Epidermal melanocyte (primary cell): ENCODE measurements around the gene CCDC182.
A peak's percentile ranks its signal among the peaks of the same experiment; 100 is the strongest.

Source experiments
- DNase-seq: peaks from one replicate; pipeline ENCODE4 v3.0.0; 2011; ENCODE audit warnings: low spot score; ENCODE audit not compliant: insufficient read length

CCDC182 gene

DNA sequence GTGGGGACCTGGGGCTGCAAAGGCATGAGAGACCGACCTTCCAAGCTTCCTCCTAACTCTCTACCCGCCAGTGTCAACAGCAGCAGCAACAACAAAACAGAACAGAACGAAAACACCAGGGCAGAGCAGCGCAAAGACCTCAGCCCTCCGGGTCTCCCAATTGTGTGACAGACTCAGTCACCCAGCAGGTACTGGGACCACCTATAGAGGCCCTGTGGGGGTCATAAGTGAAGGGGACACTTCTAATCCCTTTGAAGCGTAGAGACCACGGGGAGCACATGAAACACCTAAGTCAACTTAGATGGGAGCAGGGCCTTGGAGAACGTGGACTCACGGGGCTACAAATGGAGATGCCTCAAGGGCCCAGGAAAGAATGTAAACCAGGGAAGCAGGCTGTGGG lies 12.6 kb upstream of the CCDC182 start:
- DNase-seq: no peak

DNA sequence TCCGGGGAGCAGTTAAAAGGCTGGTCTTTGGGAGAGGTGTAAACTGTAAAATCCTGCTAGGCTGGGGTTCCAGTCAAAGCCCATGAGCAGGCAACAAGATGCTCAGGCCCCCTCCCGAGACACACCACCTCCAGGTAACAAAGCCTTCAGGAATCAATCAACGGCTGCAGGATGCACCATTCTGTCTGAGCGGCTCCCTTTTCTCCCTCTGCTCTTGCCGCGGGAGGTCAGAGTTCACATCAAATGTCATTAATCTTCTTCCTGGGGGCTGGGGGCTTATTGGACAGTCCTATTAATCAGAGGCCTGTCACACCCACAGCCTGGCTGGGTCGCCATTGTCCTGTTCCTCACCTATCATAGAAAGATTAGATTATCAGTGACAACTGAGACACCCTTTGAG lies 11.9 kb upstream of the CCDC182 start:
- no peak for DNase-seq

DNA sequence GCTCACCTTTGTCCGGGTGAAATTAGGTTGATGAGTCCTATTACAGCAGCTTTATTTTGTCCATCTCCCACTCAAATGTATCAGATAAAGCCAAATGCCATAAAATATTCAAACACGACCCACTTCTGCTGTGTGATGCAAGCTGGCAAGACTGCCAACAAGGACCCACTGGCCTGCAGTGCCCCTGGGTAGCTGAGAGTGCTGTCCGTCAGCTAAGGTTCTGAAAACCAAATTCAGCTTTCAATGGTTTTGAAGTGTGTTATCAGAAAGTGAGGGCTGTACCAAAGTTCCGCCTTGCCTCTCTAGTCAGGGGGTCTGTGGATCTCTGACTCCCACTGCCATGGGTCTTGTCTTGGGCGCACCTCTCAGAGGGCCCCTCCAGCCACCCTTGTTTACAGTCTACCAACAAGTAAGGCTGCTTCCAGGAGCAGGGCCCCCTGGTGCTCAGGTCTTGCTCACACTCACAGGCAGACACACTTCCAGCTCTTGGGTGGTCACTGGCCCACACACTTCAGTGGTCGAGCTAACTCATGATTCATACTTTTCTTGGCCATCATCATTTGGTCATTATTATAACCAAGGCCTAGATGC lies 10.5 kb upstream of the CCDC182 start:
- no peak for DNase-seq

DNA sequence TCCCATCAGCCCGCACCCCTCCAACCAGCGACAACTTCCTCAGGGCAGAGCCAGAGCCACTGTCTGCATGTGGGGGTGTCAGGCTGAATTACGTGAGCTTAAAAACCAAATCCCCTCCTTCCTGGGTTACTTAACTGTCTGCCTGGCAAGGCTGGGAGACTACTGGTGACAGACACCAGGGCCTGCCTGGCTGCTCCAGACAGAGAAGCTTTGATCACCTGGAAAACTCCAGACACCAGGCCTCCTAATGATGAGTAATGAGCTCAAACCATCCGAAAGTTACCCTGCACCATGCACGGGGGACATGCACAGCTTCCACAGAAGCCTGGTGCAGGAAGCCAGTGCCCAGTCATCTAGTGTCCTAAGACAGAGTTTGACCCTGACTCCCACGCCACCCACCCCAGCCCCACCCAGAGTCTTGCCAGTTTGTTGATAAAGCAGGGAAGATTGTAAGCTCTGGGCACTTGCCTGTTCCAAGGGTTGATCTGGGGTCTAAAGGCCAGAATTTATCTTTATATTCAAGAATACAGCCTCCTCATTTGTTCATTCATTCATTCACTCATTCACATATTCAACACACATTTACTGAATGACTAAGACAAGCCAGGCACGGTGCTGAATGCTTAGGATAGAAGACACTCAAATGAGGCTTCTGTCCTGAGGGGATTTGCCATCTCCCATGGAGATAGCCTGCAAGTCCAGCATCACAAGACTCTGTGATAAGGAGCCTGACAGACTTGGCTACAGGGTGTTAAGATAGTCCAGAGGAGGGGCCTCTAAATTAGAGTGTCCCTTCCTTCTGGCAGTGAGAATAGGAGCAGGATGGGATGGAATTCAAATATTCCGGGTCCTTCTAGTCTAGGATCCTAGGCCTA lies 7.2 kb upstream of the CCDC182 start:
- no peak for DNase-seq

DNA sequence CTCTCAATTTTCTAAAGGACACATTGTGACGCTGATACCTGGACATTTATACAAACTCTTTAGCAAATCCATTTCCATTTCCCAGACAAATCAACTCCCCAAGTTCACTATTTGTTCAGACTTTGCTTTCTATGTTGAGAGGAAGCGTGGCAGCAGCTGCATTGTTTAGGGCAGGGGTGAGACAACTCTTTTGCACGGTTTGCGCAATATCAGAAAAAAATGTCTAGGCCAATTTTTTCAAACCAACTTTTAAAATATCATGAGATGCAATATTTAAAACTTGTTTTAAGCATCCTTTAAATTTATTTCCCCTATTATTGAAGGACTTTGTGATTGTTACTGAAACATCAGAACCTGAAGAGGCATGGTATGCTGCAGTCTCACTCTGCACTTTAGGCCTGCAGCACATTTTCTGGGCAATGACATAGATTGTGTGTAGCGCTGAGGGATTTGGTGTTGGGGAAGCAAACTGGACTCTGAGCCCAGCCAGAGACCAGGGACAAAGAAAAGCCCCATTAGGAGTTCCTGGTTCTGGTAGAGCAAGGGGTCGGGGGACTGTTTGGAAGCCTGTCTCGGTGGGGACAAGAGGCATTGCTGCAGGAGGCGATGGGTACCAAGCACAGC lies 6.4 kb upstream of the CCDC182 start:
- no peak for DNase-seq

DNA sequence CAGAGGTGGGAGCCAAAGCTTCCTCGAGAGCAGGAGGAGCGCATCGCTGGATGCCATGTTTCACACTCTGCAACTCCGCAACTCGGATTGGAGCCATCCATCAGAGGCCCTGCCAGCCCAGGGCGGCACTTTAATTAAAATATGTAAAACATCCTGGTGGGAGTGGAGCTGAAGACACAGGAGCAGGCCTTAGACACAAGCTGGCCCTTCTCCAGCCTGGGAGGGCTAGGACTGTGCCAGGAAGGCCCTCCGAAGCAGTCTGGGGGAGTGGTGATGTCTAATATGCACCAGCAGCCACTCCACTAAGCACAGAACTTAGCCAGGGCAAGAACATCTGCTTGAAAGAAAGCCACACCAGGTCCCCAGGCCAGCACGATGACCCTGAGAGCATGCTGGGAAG lies 5.8 kb upstream of the CCDC182 start:
- no peak for DNase-seq

DNA sequence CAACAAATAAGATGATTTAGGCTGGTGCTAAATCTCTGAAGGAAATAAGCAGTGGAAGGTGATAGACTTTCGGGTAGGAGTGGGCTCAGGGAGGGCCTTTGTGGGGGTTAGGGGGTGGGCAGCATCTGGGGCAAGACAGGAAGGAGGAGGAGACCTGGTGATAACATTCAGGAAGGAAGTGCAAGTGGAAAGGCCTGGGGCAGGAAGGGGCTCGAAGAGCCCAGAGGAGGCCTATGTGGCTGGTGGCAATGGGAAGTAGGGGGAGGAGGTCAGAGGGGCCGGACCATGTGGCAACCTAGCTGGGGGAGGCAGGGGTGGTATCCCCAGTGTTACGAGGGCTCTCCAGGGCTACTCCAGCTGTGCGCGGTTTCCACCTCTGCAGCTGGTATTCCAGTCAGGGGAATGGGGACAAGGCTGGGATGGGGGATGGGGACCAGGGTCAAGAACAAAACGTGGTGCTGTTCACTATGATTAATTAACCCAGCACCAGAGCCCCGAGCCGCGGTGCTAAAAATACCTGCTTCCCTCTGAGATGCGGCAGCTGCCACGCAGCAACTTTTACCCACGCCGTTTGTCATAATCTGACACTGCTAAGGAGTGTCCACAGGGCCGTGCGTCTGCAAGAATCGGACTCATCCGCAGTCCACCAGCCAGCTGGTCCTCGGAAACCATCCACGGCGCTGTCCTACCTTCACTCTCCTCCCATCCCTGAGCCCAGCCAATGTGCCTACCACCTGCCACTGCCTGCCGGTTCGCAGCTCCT lies 5.2 kb upstream of the CCDC182 start:
- no peak for DNase-seq

- no peak for DNase-seq
These were observed 4.6 kb upstream of the CCDC182 start for GRCh38 chr17:57749701-57750100.

- peak; percentile 73 for DNase-seq
These were observed 2.3 kb upstream of the CCDC182 start for GRCh38 chr17:57747221-57748017.

DNA sequence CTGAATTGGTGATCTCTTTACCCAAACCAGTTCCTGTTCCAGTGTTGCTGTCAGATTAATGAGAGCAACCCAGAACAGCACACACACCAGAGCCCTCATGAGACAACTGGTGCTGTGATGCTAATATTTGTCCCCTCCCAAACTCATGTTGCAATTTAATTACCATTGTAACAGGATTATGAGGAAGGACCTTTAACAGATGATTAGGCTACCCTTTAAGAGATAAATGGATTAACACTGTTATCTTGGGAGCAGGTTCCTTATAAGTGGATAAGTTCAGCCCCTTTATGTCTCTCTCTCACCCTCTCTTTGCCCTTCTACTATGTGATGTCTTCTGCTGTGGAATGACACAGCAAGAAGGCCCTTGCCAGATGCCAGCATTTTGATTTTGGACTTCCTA lies 1.1 kb upstream of the CCDC182 start:
- DNase-seq: no peak

- DNase-seq: no peak
These were observed 616 bp downstream of the CCDC182 start for GRCh38 chr17:57744195-57745170.

DNA sequence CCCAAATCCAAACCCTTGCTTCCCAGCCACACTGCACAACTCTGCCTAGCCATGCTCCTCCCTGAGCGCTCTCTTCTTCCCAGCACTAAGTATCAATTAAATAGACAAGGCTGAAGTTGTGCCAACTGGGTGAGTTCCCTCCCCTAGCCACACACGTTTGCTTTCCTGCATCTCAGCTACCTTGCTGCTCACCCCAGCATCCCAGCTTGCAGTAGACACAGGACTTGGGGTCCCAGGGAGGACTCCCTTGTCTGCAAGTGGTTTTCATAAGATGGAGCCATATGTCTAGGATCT lies 4.9 kb downstream of the CCDC182 start:
- no peak for DNase-seq

DNA sequence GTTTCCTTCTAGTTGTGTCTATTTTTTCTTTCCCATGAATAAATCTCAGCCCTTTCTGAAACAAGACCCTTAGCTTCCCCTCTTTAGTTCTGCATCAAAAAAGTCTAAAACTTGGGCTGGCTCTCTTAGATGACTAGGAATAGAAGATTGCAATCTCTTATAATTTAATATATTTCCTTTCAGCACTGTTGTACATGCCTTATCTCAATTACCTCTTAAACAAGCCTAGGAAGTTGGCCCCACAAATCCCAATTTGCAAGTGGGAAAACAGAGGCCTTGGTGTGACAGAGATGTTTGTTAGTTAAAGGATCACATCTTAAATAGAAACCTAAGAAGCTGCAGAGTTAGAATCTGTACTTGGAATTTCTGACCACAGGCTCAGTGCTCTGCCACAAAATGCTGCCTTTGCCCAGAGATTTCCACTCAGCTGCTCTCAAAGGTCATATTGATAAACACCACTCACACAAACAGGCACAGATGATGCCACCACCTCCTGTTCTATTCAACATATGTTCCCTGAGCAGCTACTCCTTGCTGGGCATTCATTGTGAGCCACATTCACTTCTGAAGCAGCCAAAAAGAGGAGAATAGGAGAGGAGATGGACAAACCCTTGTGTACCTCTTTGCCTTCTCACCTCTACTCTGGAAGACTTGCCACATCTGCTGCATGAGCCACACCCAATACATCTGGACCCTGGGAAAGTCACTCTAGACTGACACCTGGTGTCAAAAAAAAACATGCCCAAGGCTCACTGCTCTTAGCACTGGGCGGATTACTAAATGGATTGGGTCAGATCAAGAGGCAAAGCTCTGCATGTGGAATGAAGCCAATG lies 5.5 kb downstream of the CCDC182 start:
- no peak for DNase-seq

DNA sequence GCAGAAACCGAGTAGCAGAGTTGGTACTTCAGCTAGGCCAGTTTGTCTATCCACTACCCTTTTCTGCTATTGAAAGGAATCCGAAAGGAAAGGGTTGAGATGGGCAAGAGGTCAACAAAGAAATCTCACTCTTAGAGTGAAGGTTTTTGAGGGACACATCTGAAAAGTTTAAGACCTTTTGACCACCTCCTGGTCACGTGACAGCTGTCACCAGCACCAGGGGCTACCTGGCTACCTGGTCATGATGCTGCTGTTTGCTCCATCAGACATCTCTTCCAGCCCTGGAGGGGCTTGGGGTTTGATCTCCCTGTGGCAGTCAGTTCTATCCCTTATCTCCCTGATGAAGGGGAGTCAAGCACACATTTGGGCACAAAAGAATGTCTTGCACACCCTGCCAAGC lies 7.6 kb downstream of the CCDC182 start:
- no peak for DNase-seq

DNA sequence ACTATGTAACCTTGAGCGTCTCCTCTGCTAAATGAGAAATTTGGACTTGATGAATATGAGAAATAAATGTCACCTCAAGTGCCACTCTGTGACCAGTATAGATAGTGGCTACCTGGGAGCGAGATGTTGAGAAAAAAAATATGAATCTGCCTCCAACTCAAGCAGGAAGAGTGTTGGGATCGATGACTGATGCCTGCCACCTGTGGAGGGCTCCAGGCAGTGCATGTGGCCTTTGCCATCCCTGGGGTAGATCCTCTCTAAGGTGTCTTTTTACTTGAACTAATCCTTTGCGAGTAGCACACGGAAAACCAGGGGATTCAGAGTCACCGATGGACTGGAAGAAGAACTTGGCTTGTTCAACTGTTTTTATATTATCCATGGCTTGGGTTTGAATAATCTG lies 9.4 kb downstream of the CCDC182 start:
- DNase-seq: no peak

- no peak for DNase-seq
These were observed 9.9 kb downstream of the CCDC182 start for GRCh38 chr17:57735230-57735629.

- DNase-seq: no peak
These were observed 12.0 kb downstream of the CCDC182 start for GRCh38 chr17:57733085-57733484.

DNA sequence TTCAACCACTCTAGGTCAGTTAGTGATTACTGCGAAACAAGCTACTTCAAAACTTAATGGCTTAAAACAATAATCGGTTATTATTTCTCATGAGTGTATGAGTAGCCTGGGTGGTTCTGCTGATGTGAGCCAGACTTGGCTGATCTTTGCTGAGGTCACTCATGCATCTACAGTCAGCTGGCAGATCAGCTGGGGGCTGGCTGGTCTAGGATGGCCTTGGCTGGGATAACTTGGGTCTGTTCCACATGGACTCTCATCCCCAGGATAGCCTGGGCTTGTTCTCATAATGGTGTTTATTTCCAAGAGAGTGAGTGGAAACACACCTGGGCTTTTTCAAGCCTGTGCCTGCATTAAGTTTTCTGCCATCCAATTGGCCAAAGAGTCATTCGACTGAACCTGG lies 13.0 kb downstream of the CCDC182 start:
- DNase-seq: no peak

DNA sequence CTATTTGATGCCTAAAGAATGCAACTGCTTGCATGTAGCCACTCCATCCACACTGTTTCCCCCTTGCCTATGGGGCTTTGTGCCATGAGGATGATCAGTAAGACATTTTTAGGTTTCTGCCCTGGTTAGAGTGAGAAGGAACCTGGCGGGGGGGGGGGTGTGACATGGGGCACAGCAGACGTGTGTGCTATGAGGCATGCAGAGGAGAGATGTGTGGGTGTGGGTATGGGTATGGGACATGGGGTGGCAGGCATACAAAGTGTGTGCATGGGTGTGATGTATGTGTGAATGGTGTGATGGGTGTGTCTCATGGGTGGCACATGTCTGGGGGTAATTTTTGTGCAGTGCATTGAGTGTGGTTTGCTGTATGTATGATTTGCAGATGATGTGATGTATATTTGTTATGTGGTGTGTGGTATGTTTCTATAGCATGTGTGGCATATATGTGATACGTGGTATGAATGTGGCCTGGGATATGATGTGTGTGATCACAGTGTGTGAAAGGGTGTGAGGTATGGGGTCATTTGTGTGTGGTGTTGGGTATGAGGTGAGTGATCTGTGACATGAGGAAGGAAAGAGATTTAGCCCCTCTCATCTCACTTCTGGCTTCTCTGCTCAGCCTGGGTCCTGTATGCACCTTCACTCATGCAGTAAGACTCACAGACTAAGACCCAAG lies 14.9 kb downstream of the CCDC182 start:
- no peak for DNase-seq
